Posterior cingulate gyrus (tissue), 11 donors: Measurements from ENCODE around the gene KRTAP29-1.
A peak's percentile ranks its signal among the peaks of the same experiment; 100 is the strongest.

ENCODE experiments used
- DNase-seq, 10 donors: peaks; one replicate each; pipeline versions ENCODE4 v3.0.0 to v3.0.0-alpha.2; 2020 to 2021; ENCODE audit warnings: mixed read lengths in 3 of 10
- intact Hi-C: fragments of 100-400 bp; cut with DNase I; formaldehyde crosslinking; loops from one replicate; pipeline ENCODE4 v1.15.1; 2023

KRTAP29-1 gene

DNA sequence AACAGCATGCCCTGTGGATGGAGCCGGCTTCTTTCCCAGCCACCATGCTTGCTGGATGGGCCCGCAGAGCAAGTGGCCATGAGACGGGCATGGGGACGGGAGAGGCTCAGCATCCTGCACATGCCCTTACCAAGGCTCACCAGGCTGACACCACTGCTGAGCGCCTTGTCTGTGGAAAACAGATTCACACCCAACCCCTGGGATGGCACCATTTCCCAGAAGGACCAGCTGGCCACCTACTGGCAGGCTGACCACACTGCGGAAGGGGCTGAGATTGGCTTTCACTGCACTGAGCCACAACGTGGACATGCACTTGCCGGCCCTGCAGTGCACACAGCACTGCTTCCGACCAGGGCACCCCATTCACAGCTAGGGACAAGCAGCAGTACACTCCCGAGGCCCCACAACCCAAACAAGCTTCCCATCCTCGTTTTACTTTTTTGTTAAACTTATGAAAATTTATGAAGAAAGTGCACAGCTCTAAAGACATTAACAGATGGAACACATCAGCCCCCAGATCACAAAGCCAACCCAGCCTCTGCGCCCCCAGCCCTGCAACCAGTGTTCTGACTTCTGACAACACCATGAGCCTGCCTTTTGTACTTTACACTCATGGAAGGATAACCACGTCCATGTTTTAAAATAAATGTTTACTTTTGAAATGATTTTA lies 26.8 kb upstream of the KRTAP29-1 start:
- intact Hi-C loops, result no loop called here
- DNase-seq, result peak in 8 of 10 donors; percentile 28 to 89 (median 45)

DNA sequence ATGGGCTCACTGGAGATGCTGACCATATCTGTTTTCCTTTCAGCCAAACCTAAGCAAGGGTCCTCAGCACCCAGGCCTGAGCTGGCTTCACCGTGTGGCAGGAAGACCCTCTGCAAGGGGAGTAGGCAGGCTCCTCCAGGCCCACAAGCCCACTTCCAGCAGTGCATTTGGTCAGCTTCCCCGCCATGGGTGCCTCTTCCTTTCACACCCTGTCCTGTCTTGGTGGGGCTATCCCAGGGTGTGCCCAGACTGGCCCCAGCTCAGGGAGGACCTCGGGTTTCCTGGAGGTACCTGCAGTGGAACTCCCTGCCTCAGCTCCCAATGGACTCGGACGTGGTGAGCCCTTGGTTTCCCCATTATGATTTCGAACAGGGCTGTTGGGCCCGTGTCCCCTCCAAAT lies 25.6 kb upstream of the KRTAP29-1 start:
- DNase-seq, result peak in 1 of 10 donors; percentile 72
- intact Hi-C loops, result no loop called here

DNA sequence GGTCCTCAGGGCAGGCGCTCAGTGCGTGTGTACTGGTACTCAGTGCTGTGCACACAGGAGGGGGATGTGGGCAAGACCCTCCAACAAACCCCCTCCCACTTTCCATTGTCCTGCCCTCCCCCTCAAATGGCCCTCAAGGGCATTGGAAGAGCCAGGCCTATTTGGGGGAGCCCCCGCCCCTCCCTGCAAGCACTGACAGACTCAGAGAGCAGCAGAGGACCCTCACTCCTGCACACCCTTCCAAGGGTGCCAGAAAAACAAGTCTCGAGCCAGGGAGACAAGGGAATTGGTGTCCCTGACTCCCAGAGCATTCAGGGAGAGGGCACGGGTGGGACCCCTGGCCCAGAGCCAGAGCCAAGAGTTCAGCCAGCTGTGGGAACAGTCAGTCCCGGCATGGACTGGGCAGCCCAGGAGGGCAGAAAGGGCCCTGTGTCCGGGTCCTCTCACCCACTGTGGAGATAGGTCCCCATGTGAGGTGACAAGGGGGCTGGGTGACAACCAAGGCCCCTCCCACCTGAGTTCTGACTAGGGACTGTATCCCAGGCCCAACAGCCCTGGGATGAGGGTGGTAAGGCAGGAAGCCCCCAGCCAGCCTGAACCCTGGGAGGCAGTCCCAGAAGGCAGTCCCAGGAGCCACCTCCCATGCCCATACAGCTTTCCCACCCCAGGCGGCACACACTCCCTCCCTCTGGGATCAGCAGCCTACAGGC lies 24.9 kb upstream of the KRTAP29-1 start:
- DNase-seq, result no peak
- intact Hi-C loops, result no loop called here

DNA sequence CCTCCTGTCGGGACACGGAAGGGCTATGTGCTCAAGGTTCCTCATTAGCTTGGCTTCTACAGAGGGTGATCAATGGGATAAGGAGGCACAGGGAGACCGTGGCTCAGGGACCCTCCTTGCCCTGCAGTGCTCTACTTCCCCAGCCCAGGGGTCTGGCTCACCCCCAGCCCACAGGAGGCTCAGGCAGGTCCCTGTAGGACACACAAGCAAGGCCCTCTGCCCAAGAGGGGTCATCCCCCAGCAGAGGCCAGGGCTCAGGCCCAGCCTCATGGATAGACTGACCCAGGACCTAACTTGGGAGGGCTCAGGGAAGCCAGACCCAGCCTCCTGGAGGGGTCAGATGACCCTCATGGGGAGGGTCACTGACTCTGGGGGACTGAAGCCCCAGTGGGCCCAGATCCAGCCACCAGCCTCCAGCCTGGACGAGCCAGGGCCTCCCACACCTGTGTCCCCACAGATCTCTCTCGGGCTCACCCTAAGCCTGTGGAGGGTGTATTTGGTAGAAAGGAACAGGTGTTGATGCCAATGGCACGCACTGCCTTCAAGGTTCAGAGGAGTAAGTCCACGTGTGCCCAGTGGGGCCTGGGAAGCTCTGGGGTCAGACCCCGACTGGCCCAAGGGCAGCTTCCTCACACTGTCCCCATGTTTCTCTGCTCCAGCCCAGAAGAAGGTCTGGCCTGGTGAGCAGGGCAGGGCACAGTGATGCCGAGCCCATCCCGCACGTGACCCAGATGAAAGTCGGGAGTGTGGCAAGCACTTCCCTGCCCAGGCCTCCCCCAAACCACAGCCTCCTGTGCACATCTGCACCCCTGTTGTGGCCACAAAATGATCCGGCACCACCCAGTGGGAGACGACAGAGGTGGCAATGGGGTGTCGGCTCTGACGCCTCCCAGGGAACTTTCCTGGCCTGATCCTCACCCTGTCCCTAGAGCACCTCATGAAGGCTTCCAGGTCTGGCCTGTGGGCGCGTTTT lies 23.8 kb upstream of the KRTAP29-1 start:
- intact Hi-C loops, result no loop called here

DNA sequence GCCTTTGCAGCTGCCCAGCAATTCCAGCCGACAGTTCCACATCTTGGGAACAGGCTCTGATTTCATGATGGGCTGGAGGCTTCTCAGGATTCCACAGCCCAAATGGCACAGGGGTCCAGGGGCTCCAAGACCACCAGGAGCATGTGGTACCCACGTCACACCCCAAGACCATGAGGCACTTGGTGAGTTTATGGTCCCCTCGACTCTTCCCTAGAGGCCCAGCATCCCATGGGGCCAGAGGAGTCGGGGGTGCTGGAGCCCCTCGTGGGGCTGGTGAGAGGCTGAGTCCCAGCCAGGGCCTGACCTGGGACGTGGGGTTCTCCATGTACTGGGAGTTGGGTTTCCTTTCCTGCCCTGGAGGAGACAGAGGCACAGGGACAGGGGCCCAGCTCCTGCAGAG lies 23.0 kb upstream of the KRTAP29-1 start:
- intact Hi-C loops, result no loop called here
- no peak for DNase-seq

More for the DNA sequence above, 23.8 kb upstream of the KRTAP29-1 start:
- peak in 1 of 10 donors; percentile 71 for DNase-seq

DNA sequence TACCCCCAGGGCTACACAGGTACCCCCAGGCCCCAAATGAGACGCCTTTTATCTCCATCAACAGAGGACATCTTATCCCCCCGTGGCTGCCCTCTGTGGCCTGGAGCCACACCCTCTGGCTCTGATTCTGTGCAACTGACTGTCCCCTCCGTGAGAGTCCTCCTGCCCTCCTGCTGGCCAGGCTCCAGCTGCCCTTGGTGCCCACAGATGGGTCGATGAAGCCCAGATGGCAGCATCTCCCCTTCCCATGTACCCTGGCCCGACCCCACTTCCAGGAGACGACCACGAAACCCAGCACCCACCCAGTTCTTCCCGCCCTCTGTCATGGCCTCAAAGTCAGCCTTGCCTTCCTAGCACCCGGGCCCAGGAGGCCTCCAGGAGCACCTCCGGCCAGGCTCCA lies 22.5 kb upstream of the KRTAP29-1 start:
- intact Hi-C loops, result no loop called here
- DNase-seq, result peak in 1 of 10 donors; percentile 73

DNA sequence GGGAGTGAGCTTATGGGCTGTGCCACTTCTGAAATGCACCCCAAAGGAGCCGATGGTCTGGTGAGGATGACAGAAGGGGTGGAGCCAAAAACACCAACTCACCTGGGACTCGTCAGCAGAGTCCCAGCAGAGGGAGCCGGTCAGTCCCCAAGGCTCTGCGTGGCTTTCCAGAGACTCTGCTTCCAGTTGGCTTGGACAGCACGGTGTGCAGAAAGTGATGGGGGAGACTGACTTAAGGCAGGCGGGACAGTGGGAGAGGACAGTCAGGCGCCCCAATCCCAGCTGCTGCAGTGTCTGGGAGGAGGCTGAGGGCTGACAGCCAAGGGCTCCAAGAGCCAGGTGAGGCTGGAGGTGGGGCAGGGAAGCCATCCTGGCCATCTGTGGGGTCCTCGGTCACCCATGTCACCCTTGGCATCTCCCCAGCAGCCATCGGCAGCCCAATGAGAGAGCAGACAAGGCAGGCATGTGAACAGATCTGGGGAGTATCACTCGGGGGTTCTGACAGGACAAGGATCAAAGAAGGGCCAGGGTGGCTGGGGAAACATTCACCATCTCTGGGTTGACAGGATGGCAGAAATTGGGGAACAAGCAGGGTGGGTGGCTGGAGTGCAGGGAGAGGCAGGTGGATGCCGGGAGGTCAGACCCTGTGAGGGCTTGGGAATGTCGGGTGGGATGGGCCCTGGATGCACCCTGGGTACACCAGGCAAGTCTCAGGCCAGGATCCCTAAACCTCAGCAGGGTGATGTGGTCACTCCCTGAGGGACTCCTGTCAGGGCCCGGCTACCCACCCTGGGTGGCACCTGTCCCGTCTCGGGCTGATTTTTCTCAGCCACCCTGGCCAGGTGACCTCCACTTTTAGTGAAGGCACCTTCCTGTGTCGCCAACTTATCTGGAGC lies 21.8 kb upstream of the KRTAP29-1 start:
- no peak for DNase-seq
- intact Hi-C loops, result no loop called here

DNA sequence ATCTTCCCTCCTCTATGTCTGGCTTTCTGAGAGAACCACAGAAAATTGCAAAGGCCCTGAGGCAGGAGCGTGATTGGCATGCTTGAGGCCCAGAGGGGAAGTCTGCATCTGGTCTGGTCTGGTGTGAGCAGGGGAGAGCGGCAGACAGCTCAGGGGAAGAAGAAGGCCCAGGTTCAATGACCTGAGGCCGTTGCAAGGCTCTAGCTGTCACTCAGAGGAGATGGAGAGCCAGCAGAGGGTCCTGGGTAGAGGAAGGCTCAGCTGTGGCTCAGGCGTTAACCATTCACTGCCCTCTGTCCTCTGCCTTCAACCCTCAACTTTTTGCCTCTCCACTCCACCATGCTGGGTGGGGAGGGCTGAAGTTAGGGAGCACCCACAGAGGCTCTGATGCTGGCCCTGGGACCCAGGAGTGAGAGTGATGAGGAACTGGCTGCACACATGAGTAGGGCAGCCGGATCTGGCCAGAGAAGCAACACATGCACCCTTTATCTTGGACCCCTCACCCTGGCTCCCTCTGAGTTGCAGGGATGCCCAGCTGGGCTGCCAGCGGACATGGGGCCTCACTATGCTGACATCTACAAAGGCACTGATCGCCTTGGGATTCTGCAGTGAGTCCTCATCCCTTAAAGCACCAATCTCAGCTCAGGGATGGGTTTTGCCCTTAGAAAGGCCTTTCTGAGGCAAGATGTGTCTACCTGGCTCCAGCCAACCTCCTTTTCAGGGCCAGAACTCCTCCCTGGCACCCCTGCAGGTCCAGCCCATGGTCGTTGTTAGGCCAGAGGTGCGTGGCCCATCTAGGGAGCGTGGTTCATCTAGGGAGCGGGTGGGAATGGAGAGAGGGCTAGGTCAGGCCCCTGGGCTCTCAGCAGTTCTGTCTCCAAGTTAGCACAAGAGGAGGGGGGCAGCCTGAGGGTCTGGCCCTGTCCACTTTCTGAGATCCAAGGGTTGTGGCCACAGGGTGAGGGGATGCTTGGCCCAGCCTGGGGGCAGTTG lies 20.5 kb upstream of the KRTAP29-1 start:
- intact Hi-C loops, result loop anchor here (2.0 kb wide), 1 partner anchor 414 kb away; no protein-coding TSS in a partner anchor
- DNase-seq, result peak in 1 of 10 donors; percentile 60

DNA sequence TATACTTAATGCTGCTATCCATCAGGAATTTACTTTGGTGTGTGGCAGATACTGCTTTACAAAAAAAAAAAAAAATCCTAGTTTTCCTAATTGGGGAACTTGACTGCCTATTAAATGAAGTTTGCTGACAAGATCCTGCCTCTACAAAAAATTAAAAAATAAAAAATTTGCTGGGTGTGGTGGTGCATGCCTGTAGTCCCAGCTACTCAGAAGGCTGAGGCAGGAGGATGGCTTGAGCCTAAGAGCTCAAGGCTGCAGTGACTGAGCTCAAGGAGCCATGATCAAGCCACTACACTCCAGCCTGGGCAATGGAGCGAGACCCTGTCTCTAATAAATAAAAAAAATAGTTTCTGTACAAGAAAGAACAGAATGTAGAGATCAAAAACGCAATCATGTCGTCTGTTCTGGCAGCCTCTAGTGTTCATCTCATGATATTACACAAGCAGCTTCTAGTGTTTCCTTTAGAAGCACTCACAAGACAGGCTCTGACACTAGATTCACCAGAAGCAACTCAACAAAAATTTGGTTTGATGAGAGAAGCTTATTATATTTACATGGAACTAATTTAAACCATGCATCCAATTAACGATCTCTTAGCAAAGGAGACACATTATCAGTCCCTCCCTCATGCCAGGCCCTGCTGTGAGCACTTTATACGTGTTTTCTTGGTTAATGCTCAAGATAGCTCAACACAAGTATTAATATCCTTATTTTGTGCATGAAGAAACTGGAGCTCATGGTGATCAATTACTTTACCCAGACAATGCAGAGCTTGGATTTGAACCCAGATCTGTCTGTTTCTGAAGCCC lies 19.6 kb upstream of the KRTAP29-1 start:
- intact Hi-C loops, result loop anchor here (2.0 kb wide), 1 partner anchor 413 kb away; no protein-coding TSS in a partner anchor
- no peak for DNase-seq

DNA sequence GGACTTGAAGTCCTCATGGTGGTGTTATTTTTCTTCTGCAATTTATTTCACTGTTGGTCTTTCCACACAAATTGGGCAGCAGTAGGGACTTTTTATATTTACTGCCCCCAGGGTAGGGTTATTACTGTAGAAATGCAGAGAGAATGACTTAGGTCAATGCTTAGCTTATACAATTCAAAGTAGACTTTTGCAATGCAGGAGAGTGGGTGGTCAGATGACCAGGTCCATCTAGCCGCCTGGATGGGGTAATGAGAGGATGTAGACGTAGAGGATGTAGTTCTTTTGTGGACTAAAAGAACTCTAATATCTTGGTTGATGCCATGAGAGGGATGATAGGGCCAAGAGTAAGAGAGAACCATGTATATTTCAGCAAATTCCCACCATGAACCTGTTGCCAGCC lies 15.6 kb upstream of the KRTAP29-1 start:
- intact Hi-C loops, result no loop called here
- DNase-seq, result no peak

DNA sequence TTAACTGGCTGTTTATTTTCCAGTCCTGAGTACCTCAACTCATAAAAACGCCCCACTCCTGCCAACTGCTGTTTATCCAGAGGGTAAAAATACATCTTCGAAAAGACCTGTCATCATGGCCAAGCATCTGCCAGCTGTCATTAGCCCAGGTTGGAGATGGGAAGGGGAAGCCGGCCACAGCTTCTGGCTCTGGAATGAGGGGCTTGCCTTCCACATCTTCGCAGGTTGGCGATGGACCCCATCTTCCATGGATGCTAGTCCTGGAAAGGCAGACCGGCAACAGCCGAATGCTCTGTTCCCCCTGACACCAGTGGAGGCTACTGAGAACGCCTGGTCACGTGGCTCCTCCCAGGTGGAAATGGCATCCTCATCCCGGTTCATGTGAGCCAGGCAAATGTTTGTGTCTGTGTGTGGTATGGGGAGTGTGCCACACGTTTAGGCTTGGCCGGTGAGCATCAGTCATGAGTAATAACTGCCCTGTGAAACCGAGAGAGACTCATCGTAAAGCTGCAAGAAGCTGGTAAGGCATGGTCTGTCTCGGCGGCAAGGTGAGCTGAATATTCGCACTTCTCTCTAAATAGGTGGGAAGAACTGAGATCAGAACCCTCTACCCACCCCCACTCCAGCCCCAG lies 13.3 kb upstream of the KRTAP29-1 start:
- no peak for DNase-seq
- intact Hi-C loops, result no loop called here

DNA sequence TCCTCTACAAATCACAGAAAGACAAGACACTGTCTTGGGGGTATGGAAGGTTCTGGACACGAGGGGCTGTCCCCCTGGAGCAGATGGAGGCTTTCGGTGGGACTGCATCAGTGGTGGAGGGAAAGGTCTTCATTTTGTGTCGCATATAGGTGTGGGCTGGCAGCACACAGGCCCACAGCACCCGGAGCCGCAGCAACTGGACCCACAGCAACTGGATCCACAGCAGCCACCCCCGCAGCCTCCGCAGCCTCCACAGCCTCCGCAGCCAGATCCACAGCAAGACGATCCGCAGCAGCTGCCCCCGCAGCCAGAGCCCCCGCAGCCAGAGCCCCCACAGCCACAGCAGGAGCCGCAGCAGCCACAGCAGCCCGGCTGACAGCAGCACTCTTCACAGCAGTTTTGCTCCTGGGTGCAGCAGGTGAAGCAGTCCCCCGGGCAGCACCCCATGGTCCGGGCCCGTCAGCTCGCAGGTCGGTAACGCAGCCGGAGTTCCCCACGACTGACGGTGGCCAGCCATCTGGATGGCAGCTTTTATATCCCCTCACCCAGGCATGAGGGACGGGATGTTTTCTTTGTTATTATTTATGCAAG lies 12.6 kb upstream of the KRTAP29-1 start, which contains the start of gene KRTAP17-1:
Gene KRTAP17-1 (minus strand): TSS at position 507 of the 591 bp plus-strand sequence. CDS start 60 bp downstream, at position 447.
- peak in 1 of 10 donors; percentile 67 for DNase-seq
- intact Hi-C loops, result no loop called here

DNA sequence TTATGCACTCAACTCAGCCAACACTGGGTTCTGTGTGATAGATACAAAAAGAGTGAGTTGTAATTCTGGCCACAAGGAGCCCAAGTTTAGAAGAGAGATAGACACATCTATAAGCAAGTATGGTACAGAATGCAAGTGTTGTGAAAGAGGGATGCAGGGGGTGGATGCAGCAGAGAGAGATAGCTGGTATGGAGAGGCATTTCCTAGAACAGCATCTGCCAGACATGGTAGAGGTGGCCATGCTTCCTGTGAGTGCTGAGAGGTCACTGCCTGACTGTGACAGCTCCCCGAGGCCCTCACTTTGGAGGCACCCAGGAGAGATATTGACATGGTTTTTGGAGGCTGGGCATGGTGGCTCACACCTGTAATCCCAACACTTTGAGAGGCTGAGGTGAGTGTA lies 8.5 kb upstream of the KRTAP29-1 start:
- no peak for DNase-seq
- intact Hi-C loops, result no loop called here

DNA sequence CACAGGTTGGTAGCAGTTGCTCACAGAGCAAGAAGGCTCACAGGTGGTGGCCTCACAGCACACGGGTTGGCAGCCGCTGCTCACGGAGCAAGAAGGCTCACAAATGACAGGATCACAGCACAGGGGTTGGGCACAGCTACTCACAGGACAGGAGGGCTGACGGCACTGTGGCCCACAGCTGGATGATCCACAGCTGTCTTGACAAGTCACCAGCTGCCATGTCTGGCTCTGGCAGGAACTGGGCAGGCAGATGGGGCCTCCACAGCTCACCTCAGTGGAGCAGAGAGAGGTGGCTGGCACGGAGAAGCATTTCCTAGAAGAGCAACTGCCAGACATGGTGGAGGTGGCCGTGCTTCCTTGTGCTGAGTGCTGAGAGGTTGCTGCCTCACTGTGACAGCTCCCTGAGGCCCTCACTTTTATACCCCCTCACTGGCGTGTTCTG lies 6.3 kb upstream of the KRTAP29-1 start, which contains the start of gene KRTAP16-1:
Gene KRTAP16-1 (minus strand): TSS at position 392 of the 442 bp plus-strand sequence. CDS start 56 bp downstream, at position 336.
- intact Hi-C loops, result no loop called here

DNA sequence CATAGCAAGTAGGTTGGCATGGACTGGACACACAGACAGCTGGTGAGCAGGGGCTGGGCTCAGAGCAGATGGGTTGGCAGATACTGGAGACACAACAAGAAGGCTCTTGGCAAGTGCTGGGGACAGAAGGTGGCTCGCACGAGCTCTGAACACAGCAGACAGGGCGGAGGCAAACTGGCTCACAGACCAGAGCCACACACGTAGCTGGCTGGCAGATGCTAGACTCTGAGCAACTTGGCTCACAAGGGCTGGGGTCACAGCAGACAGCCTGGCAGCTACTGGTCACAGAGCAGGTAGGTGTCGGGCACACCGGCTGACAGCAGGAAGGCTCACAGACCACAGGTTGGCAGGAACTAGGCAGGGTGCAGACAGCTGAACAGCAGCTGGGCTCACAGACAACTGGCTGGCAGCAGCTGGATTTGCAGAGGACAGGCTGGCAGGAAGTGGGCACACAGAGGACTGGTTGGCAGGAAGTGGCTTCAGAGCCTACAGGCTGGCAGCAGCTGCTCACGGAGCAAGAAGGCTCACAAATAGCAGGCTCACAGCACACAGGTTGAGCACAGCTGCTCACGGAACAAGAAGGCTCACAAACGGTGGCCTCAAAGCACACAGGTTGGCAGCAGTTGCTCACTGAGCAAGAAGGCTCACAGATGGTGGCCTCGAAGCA lies 5.7 kb upstream of the KRTAP29-1 start:
- peak in 7 of 10 donors; percentile 42 to 93 (median 66) for DNase-seq
- intact Hi-C loops, result no loop called here

More for the DNA sequence above, 6.3 kb upstream of the KRTAP29-1 start, which contains the start of gene KRTAP16-1:
- peak in 1 of 10 donors; percentile 75 for DNase-seq

DNA sequence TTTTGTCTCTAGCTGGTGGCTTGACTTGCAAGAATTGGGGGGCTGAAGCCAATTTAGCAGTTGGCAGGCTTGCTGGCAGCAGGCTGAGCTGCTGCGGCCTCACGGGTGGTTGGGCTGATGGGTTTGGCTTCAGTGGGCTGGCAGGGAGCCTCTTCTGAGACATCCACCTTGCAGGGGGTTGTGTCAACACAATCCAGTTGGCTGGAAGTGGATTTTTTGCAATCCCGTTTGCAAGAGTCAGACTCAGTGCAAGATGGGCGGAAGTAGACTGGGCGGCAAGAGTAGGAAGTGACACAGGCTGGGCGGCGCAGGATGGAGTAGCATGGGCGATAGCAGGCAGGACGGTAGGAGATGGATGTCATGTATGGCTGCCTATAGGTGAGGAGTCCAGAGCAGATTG lies 5.0 kb upstream of the KRTAP29-1 start:
- DNase-seq, result peak in 3 of 10 donors; percentile 16 to 82 (median 74)
- intact Hi-C loops, result no loop called here
